Right kidney (tissue), 9 donors: Measurements from ENCODE around the gene DDX52.
A peak's percentile ranks its signal among the peaks of the same experiment; 100 is the strongest.
"Not testable (repeated sequence)": the region's sequence is repeated elsewhere in the genome, so short reads cannot be mapped to it uniquely, and the experiment has no call there.

Experiments used
- DNase-seq: peaks from one replicate; pipeline ENCODE4 v3.0.0-alpha.2; 2016
- long read RNA-seq, 8 donors: transcript quantifications; one replicate each; lab custom pipeline, GENCODE V29; 2026

Gene DDX52, protein sequence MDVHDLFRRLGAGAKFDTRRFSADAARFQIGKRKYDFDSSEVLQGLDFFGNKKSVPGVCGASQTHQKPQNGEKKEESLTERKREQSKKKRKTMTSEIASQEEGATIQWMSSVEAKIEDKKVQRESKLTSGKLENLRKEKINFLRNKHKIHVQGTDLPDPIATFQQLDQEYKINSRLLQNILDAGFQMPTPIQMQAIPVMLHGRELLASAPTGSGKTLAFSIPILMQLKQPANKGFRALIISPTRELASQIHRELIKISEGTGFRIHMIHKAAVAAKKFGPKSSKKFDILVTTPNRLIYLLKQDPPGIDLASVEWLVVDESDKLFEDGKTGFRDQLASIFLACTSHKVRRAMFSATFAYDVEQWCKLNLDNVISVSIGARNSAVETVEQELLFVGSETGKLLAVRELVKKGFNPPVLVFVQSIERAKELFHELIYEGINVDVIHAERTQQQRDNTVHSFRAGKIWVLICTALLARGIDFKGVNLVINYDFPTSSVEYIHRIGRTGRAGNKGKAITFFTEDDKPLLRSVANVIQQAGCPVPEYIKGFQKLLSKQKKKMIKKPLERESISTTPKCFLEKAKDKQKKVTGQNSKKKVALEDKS
- long read RNA-seq, donor 1, full-length matches to known transcripts: 6 of 19 reads
- long read RNA-seq, donor 1, partial matches to known transcripts: 13 of 19 reads
- long read RNA-seq, donor 1, other reads (novel, unspliced or antisense): 0 of 19 reads
- long read RNA-seq, donor 2: 0 reads
- long read RNA-seq, donor 3, full-length matches to known transcripts: 1 of 1 reads
- long read RNA-seq, donor 3, partial matches to known transcripts: 0 of 1 reads
- long read RNA-seq, donor 3, other reads (novel, unspliced or antisense): 0 of 1 reads
- long read RNA-seq, donor 4, full-length matches to known transcripts: 4 of 4 reads
- long read RNA-seq, donor 4, partial matches to known transcripts: 0 of 4 reads
- long read RNA-seq, donor 4, other reads (novel, unspliced or antisense): 0 of 4 reads
- long read RNA-seq, donor 5, full-length matches to known transcripts: 5 of 5 reads
- long read RNA-seq, donor 5, partial matches to known transcripts: 0 of 5 reads
- long read RNA-seq, donor 5, other reads (novel, unspliced or antisense): 0 of 5 reads
- long read RNA-seq, donor 6, full-length matches to known transcripts: 5 of 5 reads
- long read RNA-seq, donor 6, partial matches to known transcripts: 0 of 5 reads
- long read RNA-seq, donor 6, other reads (novel, unspliced or antisense): 0 of 5 reads
- long read RNA-seq, donor 7: 0 reads
- long read RNA-seq, donor 8, full-length matches to known transcripts: 4 of 4 reads
- long read RNA-seq, donor 8, partial matches to known transcripts: 0 of 4 reads
- long read RNA-seq, donor 8, other reads (novel, unspliced or antisense): 0 of 4 reads

DNA sequence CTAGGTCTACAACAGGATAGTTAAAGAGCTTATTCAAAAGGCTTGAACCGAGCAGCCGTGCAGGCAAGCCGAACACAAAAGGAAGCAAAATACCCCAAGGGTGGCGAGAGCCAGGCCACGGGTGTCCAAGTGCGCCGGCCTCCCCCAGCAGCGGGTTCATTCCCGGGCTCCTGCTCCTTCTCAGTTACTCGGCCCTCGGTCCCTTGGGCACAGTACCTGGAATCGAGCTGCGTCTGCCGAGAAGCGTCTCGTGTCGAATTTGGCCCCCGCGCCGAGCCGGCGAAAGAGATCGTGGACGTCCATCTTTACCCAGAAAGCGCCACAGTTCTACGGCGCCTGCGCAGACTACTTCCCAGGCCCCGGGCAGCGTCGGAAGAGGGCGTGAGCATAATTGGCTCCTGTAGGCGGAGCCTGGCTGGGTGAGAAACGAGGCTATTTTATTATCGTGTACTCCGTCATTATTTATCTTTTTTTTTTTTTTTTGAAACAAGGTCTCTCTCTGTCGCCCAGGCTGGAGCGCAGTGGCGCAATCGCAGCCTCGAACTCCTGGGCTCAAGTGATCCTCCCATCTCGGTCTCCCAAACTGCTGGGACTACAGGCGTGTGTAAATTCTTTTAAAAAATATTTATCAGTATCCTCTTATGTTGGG lies at the start of gene DDX52:
Gene DDX52, minus strand, starts transcription at position 329 of the 649 bp plus-strand sequence. Its CDS starts 26 bp downstream, at position 303.
- peak; percentile 89 for DNase-seq

DNA sequence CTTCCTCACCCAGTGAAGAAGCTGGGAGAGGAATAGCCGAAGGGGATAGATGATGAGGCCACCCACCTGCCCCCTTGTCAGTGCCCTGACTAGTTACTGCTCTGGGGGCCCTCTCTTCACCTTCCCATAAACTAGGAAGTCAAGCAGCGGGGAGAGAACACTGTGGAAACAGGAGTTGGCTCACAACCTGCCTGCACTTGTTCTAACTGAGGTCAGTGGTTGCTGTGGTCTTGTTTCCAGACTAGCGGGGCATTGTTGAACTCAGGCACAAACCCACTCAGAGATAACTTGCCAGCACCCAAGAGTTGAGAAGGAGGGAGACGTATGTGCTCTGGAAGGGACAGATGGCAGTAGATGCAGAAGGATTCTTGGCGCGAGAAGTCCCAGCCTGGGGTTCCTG lies 48.6 kb upstream of the DDX52 start:
- no peak for DNase-seq

DNA sequence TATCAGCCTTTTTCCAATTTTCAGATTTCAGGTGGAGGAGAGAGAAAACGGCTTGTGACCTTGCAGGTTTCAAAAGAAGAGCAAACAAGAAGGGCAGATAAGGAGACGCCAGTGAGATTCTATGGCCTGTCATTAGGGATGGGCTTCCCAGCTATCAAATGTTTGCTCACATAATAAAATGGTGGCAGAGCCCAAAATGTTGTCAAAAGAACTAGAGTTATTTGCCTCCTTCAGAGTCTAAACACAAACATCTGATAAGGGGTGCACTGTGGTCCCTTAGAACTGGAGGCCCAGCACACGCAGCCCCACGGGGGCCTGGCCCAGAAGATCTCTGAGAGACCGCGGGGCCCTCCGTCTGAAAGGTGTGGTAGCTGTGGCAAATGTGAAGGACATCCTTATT lies 46.1 kb upstream of the DDX52 start:
- DNase-seq: no peak

DNA sequence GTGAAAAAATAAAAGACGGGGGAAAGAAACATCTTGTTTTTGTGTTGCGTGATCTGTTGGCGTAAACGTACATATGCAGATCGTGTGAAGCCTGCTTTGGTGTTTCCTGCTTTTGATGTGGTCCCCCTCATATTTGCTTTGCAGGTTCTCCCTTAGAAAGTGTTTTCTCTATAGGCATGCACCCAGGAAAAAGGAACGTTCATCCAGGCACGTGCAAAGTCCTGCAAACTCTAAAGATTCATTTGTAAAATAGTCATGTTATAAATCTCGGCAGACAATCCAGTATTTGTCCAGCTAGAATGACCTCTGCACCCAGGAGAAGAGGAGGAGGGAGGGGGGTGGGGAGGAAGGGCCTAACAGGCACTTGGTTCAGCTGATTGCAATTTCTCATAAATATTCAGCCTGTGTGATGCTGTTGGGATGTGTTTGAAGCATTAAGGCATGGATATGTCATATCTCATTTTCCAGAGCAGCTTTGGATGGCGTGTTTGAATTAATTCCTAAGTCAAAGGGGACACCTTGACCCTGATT lies 40.3 kb upstream of the DDX52 start:
- DNase-seq: no peak

DNA sequence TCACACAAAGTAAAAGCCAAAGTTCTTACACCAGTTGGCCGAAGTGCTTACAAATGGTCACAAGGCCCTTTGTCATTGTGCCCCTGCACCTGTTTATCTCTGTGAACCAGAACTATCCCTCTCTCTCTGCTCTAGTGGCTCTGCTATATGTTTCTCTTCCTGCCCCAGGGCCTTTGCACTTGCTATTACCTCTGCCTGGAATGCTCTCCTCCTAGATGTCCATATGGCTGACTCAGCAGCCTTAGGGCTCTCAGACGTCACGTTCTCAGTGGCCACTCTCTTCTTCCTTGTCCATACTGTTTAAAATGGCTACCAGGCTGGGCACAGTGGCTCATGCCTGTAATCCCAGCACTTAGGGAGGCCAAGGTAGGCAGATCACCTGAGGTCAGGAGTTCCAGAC lies 38.8 kb upstream of the DDX52 start:
- DNase-seq: no peak

DNA sequence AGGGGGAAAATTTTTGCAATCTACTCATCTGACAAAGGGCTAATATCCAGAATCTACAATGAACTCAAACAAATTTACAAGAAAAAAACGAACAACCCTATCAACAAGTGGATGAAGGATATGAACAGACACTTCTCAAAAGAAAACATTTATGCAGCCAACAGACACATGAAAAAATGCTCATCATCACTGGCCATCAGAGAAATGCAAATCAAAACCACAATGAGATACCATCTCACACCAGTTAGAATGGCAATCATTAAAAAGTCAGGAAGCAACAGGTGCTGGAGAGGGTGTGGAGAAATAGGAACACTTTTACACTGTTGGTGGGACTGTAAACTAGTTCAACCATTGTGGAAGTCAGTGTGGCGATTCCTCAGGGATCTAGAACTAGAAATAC lies 36.7 kb upstream of the DDX52 start:
- DNase-seq: not testable (repeated sequence)

DNA sequence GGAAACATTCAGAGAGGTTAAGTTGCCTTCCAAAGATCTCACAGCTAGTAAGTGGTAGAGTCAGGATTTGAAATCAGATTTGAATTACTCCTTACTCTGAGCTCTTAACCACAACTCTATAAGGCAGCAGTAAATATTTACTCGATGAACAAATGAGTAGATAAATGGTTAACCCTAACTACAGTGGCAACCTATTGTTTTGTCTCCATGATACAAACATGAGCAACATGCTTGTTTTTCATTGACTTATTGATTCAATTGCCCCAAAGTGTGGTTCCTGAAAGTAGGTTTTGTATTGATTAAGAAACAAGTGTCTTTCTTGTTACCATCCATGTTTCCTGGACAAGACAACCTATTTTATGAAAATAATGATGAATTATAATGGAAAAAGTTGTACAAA lies 34.8 kb upstream of the DDX52 start:
- no peak for DNase-seq

DNA sequence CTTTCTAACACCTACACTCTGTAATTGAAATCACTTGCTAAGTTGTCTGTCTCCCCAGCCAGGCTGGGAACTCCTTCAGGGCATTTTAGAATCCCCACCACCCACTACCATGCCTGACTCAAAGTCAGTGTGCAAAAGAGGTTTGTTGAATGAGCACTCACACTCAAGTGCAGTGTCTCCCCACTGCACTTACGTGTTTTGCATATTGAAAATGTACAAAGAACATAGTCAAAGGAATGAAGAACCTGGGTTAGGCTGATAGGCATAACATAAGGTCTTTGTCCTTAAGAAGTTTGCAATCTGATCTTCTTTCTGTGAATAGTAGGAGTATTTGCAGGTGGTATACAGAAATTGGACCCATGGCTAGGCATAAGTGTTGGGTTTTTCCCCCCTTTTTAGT lies 33.8 kb upstream of the DDX52 start:
- no peak for DNase-seq

DNA sequence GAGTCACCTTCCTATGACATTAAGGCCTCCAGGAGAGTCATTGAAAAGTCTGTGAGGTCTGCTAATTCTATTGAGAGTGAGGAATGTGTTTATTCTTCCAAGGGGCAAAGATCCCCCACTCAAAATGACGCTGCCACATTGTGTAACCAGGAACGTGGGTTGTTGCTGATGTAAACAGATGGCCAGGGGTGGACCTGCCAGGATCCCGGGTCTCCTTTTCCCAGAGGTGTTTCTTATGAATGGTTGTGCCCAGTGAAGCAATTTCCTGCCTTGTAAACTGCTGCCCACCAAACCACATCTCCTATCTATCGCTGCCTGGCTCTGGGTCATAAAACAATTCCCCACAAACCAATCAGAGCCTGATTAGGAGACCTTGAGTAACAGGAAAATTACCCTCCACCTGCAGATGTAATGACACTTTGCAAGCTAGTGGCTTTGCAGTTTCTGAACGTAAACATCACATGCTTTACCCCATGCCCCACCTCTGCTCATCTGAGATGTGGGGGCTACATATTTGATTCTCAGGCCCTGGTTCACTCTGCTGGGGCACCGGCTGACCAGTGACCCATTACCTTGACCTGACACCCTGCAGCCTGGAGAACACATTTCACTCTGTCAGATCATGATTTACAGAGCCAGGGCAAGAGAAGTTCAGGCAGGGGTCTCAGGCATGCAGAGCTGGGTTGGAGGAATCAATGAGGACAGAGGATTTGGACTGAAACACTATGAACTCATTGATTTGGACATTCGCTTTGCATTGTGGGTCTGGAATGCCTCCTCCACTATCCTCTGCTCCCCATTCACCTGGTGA lies 33.1 kb upstream of the DDX52 start:
- DNase-seq: no peak

DNA sequence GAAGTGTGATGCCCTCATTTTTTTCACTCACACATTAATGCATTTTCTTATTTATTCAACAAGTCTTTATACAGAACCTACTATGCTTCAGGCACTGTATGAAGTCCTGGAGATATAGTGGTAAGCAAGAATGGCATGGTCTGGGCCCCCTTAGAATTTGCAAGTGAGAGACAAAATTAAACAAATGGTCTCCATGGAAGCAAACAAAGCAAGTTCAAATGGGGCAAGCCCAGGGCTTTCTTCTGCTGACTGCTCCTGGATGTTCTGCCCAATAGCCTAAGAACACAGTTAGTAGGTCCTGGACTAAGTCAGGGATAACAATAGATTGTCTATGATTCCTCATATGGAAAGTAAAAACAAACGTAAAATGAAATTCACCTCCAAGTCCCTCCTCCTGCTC lies 31.3 kb upstream of the DDX52 start:
- no peak for DNase-seq

DNA sequence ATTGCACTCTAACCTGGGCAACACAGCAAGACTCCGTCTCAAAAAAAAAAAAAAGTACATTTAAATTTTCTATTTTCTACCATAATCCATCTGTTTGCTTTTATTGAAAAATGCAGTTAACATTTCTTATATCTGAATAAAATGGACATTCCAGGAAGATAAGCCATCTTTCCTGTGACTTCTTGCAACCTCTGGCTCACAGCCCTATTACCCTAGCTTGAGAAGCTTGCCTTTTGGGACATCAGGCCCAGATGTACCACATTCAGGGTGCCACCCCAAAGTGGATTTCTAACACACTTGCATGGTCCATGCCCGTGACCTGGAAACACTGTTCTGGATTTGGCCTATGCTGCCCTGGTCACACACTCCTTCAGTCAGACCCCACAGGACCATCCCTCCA lies 30.1 kb upstream of the DDX52 start:
- DNase-seq: no peak

DNA sequence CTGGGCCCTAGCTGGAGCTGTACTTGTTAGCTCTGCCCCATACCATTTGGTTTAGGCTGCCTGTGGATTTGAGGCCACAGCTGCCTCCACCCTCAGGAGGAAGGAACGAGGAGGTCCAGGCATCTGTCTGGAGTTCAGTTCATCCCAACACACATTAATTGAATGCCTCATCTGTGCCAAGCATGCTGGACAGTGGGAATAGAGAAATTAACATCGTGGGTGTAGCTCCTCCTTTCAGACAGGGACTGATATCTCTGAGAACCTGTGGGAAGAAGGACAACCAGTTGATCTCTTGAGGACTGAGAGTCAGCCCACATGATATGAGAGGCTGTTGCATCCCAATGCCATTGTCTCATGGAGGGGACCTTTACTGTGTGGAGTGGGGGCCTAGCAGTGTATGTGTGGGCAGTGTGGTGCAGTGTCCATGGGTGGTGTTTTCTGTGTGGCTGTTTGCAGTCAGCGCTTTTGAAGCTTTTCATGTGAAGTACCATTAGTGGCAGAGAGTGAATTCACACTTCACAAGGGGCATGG lies 29.4 kb upstream of the DDX52 start:
- DNase-seq: no peak

DNA sequence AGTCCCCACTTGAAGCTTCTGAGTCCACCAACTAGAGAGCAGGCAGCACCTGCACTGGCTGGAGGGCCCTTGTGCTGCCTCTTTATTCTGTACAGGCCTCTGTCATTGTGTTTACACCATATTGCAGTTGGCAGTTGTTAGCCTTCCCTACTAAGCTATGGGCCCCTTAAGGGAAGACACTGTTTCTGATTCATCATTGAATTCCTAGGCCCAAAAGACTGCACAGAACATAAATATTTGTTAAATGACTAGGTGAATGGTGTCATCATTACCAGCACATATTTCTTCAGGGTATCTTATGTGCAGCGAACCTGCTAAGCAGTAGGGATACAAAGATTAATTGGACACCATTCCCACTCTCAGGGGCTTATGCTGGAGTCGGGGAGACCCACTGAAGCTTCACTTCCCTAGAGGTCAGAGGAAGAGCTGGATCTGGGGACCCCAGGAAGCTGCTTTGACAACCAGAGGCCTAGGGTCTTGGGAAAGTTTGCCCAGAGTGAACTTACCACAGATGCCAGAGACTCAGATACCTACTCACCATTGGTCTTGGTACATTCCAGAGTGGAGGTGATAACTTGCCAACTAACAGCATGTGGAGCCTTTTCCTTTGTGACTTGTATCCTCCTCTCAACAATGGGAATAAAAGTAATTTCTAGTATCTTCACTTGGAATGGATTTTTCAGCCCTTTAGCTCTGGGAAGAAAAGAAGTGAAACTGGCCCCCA lies 28.7 kb upstream of the DDX52 start:
- no peak for DNase-seq

DNA sequence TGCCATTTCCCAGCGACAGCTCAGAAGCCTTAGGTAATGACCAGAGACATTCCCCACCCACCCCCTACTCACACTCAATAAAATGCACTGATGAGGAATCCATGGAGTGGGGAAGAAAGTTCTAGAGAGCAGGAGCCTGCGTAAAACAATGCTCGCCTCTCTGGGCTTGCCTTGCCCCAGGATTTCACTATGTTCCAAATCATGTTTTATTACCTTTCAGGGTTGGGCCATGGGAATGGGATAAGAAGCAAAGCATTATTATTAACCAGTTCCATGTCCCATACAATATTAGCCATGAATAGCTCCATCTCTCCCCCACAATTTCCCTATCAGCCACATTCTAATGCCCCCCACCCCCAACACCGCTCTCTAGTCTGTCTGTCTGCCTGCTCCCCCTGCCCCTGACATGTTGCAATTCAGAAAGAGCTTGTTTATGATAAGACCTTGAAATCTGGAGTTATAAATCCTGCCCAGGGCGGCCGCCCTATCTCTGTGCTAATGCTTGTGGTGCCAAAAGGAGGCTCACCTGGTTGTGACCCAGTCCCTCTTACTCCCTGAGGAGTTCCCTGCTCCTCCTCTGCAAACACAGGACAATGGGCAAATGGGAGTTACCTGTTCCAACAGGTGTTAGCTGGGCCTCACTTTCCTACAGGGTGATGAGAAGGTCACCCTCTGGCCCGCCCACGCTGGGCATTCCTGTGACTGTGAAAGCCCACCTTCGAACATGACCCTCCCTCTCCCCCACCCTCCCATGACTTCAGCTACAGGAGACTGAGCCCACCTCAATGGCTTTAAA lies 28.0 kb upstream of the DDX52 start:
- no peak for DNase-seq

DNA sequence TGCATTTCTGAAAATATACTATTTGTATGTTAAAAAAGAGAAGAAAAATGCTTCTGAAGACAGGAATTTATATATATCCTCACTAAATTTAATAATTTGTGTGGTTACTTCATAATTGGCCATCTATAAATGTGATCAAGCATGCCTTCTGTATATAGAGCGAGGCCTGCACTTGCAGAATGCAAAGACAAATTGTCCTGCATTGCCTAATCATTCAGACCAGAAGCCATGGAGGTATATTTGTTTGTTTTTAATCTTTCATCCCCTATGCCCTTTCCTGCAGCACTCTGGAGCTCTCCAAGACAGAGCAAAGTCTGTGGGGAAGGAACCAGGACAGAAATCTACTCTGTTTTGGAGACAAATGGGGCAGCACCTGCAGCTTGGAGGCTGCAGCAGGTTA lies 23.8 kb upstream of the DDX52 start:
- DNase-seq: no peak

DNA sequence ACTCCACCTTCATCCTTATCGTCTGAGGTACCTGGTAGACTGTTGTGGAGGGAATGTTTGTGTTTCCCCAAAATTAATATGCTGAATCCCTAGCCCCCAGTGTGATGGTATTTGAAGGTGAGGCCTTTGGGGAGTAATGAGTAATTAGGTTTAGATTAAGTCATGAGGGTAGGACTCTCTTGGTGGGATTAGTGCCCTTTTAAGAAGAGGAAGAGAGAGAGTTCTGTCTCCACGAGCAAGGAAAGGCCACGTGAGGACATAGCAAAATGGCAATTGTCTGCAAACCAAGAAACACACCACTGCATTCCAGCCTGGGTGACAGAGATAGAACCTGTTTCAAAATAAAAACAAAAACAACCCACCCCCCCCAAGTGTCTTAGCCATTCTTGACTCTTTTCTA lies 21.0 kb upstream of the DDX52 start:
- no peak for DNase-seq

DNA sequence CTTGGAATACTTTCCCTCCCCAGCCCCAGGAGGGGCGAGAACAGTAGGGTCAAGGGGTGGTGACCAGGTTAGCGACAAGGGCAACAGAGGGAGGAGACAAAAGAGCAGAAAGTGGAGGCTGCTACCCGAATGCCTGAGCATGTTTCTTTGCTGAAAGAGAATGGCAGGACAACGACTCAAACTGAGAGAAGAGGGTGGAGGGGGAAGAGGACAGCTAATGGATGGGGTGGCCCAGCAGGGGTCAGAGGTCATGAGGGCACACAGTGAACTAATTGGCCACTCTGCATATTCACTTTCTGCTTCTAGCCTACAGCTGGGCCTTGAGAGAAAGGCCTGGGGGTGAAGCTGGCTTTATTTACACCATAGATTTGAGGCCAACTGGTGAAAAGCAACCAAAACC lies 19.1 kb upstream of the DDX52 start:
- no peak for DNase-seq

DNA sequence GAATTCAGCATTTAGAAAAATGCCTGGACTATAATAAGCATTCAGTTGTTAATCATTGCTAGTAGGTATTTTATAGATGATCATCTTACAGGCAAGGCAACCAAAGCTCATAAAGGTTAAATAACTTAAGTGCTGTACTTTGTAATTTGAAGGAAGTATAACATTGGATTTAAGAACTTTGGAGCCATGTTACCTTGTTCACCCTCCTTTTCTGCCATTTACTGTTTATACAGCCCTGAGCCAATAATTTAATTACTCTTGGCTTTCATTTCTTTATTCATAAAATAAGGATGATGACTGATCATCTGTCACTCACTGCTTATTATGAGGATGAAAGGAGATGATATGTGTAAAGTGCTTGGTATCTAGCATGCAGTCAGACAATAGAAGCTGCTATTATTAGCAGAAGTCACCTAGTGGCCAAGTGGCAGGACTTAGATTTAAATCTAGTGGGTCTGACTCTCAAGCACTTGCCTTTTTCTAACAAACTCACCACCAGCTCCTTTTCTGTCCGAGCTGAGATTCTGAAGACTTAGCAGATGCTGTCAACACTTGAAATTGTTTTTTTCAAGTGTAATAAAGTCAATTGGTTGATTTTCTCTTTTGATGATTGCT lies 18.3 kb upstream of the DDX52 start:
- no peak for DNase-seq
